Right atrium auricular region (tissue), 2 donors: ENCODE results near the gene UGT1A10. TPM values are rescaled to one million over a fixed set of nuclear protein-coding genes. Genes with fewer than 3 reads are reported as not detected.
"Not testable (repeated sequence)": the region's sequence is repeated elsewhere in the genome, so short reads cannot be mapped to it uniquely, and the experiment has no call there.

ENCODE experiments used
- DNase-seq: peaks from one replicate; pipeline ENCODE4 v3.0.0-alpha.2; 2019; ENCODE audit warnings: low spot score
- H3K27ac ChIP-seq, 2 donors: fragments of 200-600 bp; sonication (generic); 1 replicate in 1 of 2; 2 replicates in 1 of 2; pipeline ENCODE4 v1.5.1; 2016 to 2019
- H3K27me3 ChIP-seq, 2 donors: fragments of 200-600 bp; sonication (generic); one replicate each; pipeline versions ENCODE4 v1.5.1 to v1.6.0; 2017 to 2019
- H3K36me3 ChIP-seq: fragments of 200-600 bp; sonication (generic); one replicate; pipeline ENCODE4 v1.5.1; 2016
- H3K4me1 ChIP-seq, 2 donors: fragments of 200-600 bp; sonication (generic); one replicate each; pipeline versions ENCODE4 v1.5.1 to v1.6.0; 2017 to 2019
- H3K4me3 ChIP-seq, 2 donors: fragments of 200-600 bp; sonication (generic); 1 replicate in 1 of 2; 2 replicates in 1 of 2; pipeline ENCODE4 v1.5.1; 2017 to 2019; ENCODE audit warnings: mild to moderate bottlenecking in 1 of 2, moderate library complexity in 1 of 2
- H3K9me3 ChIP-seq, 2 donors: fragments of 200-600 bp; sonication (generic); one replicate each; pipeline ENCODE4 v1.5.1; 2019
- total RNA-seq, 2 donors: library from RNA; depleted of rRNA; stranded (reverse); fragments of >200 nt; gene quantifications; one replicate each; pipeline ENCODE4 v1.1.0, GENCODE V29; 2016
- TF ChIP-seq, protein P1 (sequence below), 2 donors: fragments of 200-600 bp; sonication (generic); IDR thresholded peaks; one replicate each; pipeline ENCODE4 v1.5.1; 2019; ENCODE audit warnings: antibody characterized with exemption in 2 of 2

The UGT1A10 gene
- total RNA-seq, 2 donors from 2014 or later: not detected

GRCh38 chr2:233714121-233714520 lies 77.9 kb downstream of the UGT1A10 start:
- Histone ChIP-seq H3K27me3 (no peaks in the 10 kb centered on the region), H3K4me3 (no peak overlapping the region), H3K36me3 (no peaks in the 10 kb centered on the region), H3K4me1 (no peaks in the 10 kb centered on the region), H3K9me3 (no peaks in the 10 kb centered on the region), H3K27ac (no peak overlapping the region)
- no peak for DNase-seq
- TF ChIP-seq, protein P1, sequence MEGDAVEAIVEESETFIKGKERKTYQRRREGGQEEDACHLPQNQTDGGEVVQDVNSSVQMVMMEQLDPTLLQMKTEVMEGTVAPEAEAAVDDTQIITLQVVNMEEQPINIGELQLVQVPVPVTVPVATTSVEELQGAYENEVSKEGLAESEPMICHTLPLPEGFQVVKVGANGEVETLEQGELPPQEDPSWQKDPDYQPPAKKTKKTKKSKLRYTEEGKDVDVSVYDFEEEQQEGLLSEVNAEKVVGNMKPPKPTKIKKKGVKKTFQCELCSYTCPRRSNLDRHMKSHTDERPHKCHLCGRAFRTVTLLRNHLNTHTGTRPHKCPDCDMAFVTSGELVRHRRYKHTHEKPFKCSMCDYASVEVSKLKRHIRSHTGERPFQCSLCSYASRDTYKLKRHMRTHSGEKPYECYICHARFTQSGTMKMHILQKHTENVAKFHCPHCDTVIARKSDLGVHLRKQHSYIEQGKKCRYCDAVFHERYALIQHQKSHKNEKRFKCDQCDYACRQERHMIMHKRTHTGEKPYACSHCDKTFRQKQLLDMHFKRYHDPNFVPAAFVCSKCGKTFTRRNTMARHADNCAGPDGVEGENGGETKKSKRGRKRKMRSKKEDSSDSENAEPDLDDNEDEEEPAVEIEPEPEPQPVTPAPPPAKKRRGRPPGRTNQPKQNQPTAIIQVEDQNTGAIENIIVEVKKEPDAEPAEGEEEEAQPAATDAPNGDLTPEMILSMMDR (IDR thresholded peaks at IDR 0.05): no peak

- H3K4me3 ChIP-seq: no peak within 1 kb of the TSS
- TF ChIP-seq, protein P1 (IDR thresholded peaks at IDR 0.05): no peak
- DNase-seq: no peak
- H3K27ac ChIP-seq: no peak within 1 kb of the TSS
- no peaks in the 10 kb centered on the region for H3K9me3 ChIP-seq
- no peaks in the 10 kb centered on the region for H3K4me1 ChIP-seq
- H3K27me3 ChIP-seq: no peaks in the 10 kb centered on the region
- H3K36me3 ChIP-seq: no peaks in the 10 kb centered on the region
These were observed 82.3 kb downstream of the UGT1A10 start, which contains the start of gene UGT1A4 for GRCh38 chr2:233718552-233718951. Gene UGT1A4 (plus strand): TSS chr2:233718736. CDS start chr2:233718821, 85 bp downstream.

DNA sequence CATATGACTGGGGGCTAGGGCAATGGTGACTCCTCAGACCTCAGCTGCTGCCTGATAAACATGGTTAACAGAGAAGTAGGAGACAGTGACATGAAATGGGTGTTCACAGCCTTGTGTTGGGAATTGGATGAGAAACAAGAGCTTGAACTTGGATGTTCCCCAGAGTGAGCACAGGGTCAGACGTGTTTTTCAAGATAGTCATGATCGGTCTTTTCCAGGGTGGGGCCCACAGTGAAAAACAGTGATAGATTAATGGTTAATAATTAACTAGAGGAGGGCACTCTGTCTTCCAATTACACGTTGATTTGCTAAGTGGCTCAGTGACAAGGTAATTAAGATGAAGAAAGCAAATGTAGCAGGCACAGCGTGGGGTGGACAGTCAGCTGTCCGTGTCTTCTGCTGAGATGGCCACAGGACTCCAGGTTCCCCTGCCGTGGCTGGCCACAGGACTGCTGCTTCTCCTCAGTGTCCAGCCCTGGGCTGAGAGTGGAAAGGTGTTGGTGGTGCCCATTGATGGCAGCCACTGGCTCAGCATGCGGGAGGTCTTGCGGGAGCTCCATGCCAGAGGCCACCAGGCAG lies 92.6 kb downstream of the UGT1A10 start, which contains the start of gene UGT1A3:
TSS of gene UGT1A3 (plus strand) at position 320 of the 579 bp plus-strand sequence. CDS start at position 405, 85 bp downstream.
- H3K9me3 ChIP-seq: no peaks in the 10 kb centered on the region
- no peak within 1 kb of the TSS for H3K27ac ChIP-seq
- H3K27me3 ChIP-seq: no peaks in the 10 kb centered on the region
- H3K36me3 ChIP-seq: no peaks in the 10 kb centered on the region
- TF ChIP-seq, protein P1 (IDR thresholded peaks at IDR 0.05): no peak
- no peaks in the 10 kb centered on the region for H3K4me1 ChIP-seq
- DNase-seq: no peak
- no peak within 1 kb of the TSS for H3K4me3 ChIP-seq

- H3K27me3 ChIP-seq, H3K4me3 ChIP-seq, H3K36me3 ChIP-seq, H3K9me3 ChIP-seq, H3K27ac ChIP-seq, DNase-seq, H3K4me1 ChIP-seq: not testable (repeated sequence)
These were observed 100.8 kb downstream of the UGT1A10 start for GRCh38 chr2:233736868-233737653.

DNA sequence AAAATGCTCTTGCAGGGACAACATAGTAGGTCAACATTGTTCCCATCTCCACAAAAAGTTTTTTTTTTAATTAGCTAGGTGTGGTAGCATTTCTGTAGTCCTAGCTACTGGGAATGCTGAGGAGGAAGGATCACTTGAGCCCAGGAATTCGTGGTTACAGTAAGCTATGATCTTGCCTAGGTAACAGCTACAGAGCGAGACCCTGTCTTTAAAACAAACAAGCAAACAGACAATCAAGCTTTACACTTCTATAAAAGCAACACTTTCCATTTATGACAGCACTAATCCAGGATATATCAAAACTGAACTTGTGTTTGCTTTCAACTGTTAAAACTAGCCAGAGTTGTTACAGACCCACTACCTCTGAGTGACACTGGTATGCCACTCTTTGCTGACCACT lies 104.6 kb downstream of the UGT1A10 start:
- Histone ChIP-seq H3K4me1 (no peaks in the 10 kb centered on the region), H3K36me3 (no peaks in the 10 kb centered on the region), H3K4me3 (no peak overlapping the region), H3K9me3 (no peaks in the 10 kb centered on the region), H3K27ac (no peak overlapping the region), H3K27me3 (no peaks in the 10 kb centered on the region)
- TF ChIP-seq, protein P1 (IDR thresholded peaks at IDR 0.05): no peak
- DNase-seq: no peak

DNA sequence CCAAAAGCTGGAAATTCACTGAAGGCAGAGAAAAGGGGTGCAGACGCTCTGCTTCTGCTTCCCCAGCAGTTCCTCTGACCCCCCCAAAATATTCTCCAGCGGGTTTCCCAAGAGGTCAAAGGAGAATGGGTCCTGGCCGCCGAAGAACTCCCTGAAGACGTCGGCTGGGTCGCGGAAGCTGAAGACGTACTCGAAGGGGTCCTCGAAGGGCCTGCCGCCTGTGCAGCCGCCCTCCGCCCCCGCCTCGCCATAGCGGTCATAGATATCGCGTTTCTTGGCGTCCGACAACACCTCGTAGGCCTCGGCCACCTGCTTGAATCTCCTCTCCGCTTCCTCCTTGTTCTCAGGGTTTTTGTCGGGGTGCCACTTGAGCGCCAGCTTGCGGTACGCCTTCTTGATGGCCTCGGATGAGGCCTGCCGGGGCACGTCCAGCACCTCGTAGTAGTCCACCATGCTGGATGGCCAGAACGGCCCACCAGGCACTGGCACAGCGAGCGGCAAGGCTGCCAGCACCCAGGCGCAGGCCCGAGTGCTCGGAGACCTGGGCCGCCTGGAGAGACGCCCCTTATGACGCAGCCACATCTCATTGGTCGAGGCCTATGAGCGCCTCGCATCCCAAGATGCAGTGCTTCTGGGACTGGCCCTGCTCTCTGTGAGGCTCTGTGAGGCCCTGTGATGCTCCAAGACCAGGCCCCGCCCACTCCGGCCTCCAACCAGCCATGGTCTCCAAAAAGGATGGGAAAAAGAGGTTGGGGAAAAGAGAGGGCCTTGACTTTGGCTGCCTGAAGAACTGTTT lies 107.4 kb downstream of the UGT1A10 start:
- Histone ChIP-seq H3K9me3 (no peaks in the 10 kb centered on the region), H3K4me3 (no peak overlapping the region), H3K27me3 (no peaks in the 10 kb centered on the region), H3K27ac (no peak overlapping the region), H3K36me3 (no peaks in the 10 kb centered on the region), H3K4me1 (no peaks in the 10 kb centered on the region)
- TF ChIP-seq, protein P1 (IDR thresholded peaks at IDR 0.05): no peak
- no peak for DNase-seq
